PC-9 (cell line): ENCODE measurements around the gene ASB3. TPM values are rescaled to one million over a fixed set of nuclear protein-coding genes. Genes with fewer than 3 reads are reported as not detected.

Source experiments
- BruUV-seq: library from RNA; stranded (reverse); fragments of 400-500 nt; replicated peaks from 2 replicates; lab custom pipeline; 2021; lab: Mats Ljungman, UMichigan
- CTCF ChIA-PET: fragments of 300-600 bp; sonication (Branson Sonifier 250); formaldehyde crosslinking; loops from one replicate; lab custom pipeline; 2022; ENCODE audit warnings: antibody characterized with exemption; lab: Charles Lee
- POLR2A ChIA-PET: fragments of 300-600 bp; sonication (Branson Sonifier 250); formaldehyde crosslinking; loops from one replicate; lab custom pipeline; 2022; ENCODE audit warnings: antibody characterized with exemption; ENCODE audit not compliant: unreplicated experiment; lab: Charles Lee
- DNase-seq, 2 experiments: peaks; one replicate each; pipeline versions ENCODE4 v3.0.0 to v3.0.0-alpha.2; 2015 to 2022; ENCODE audit warnings: mixed read lengths in 1 of 2
- H2AFZ ChIP-seq: fragments of 200-600 bp; sonication (generic); 2 replicates; pipeline ENCODE4 v1.8.1; 2017; ENCODE audit warnings: antibody characterized with exemption
- H3F3A ChIP-seq: fragments of 200-600 bp; sonication (generic); 2 replicates; pipeline ENCODE4 v1.8.1; 2017; ENCODE audit warnings: antibody characterized with exemption, mild to moderate bottlenecking, low read depth; ENCODE audit not compliant: insufficient read depth
- H3K27ac ChIP-seq: fragments of 200-600 bp; sonication (generic); 2 replicates; pipeline ENCODE4 v1.6.1; 2016; ENCODE audit warnings: mixed run types
- H3K27me3 ChIP-seq: fragments of 200-600 bp; sonication (generic); 2 replicates; pipeline ENCODE4 v1.6.1; 2016; ENCODE audit warnings: low read depth, mixed run types; ENCODE audit not compliant: insufficient read depth
- H3K36me3 ChIP-seq: fragments of 200-600 bp; sonication (generic); 2 replicates; pipeline ENCODE4 v1.6.1; 2016; ENCODE audit warnings: low read depth, mixed run types
- H3K4me1 ChIP-seq: fragments of 200-600 bp; sonication (generic); replicated peaks from 2 replicates; pipeline ENCODE4 v1.6.1; 2016; ENCODE audit warnings: mixed run types; ENCODE audit not compliant: insufficient read depth
- H3K4me2 ChIP-seq: fragments of 200-600 bp; sonication (generic); 2 replicates; pipeline ENCODE4 v1.6.1; 2017; ENCODE audit warnings: mixed run types
- H3K4me3 ChIP-seq: fragments of 200-600 bp; sonication (generic); 2 replicates; pipeline ENCODE4 v1.6.1; 2016; ENCODE audit warnings: mixed run types
- H3K79me2 ChIP-seq: fragments of 200-600 bp; sonication (generic); 2 replicates; pipeline ENCODE4 v1.6.1; 2017; ENCODE audit warnings: low read depth, mixed run types
- H3K9me2 ChIP-seq: fragments of 200-600 bp; sonication (generic); 2 replicates; pipeline ENCODE4 v1.8.1; 2017; ENCODE audit warnings: mild to moderate bottlenecking; ENCODE audit not compliant: insufficient read depth
- H3K9me3 ChIP-seq: fragments of 200-600 bp; sonication (generic); 2 replicates; pipeline ENCODE4 v1.8.1; 2016; ENCODE audit warnings: low read depth; ENCODE audit not compliant: insufficient read depth
- H4K20me1 ChIP-seq: fragments of 200-600 bp; sonication (generic); 2 replicates; pipeline ENCODE4 v1.8.1; 2017; ENCODE audit not compliant: insufficient read depth
- EZH2 ChIP-seq: fragments of 200-600 bp; sonication (generic); IDR thresholded peaks from 2 replicates; pipeline ENCODE4 v1.8.0; 2017; ENCODE audit warnings: antibody characterized with exemption, low read depth
- intact Hi-C: fragments of 100-400 bp; cut with micrococcal nuclease; formaldehyde crosslinking; loops from one replicate; pipeline ENCODE4 v1.10.0; 2022; ENCODE audit not compliant: unreplicated experiment
- total RNA-seq: library from RNA; stranded (reverse); gene quantifications from 2 replicates; pipeline ENCODE4 v1.2.3, GENCODE V29; 2021
- TF ChIP-seq, protein P1 (sequence below): fragments of 200-600 bp; sonication (generic); conservative IDR thresholded peaks from 2 replicates; pipeline ENCODE4 v1.6.1; 2017; ENCODE audit warnings: mixed run types, antibody characterized with exemption, mild to moderate bottlenecking, moderate library complexity

Gene ASB3
- total RNA-seq, 1 experiment from 2014 or later: 27.7 TPM

DNA sequence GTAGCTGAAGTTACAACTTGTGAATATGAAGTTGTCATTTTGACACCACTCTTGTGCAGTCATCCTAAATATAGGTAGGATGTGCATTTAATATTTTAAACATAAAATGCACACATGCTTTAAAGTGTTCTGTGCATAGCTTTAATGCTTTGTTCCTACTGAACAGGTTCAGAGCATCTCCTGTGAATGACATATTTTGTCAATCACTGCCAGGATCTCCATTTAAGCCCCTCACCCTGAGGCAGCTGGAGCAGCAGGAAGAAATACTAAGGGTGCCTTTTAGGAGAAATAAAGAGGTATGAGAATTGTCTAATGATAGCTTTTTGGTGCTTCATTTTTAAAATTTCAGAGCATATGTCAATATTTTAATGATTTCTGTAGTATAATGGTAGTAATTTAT is 14.8 kb upstream of the ASB3 start:
- CTCF ChIA-PET: no interaction called here
- Histone ChIP-seq H2AFZ (no peak overlapping the region), H3K4me1 (no peaks in the 10 kb centered on the region), H4K20me1 (0 out of 2 replicates have a peak, but pooled peaks cover 5% of the 10 kb centered on the region), H3K9me3 (no peaks in the 10 kb centered on the region), H3F3A (no peaks in the 10 kb centered on the region), H3K27ac (no peak overlapping the region), H3K9me2 (no peaks in the 10 kb centered on the region), H3K4me3 (no peak overlapping the region), H3K4me2 (no peak overlapping the region), H3K36me3 (peaks cover 59% of the 10 kb centered on the region), H3K27me3 (no peaks in the 10 kb centered on the region), H3K79me2 (no peaks in the 10 kb centered on the region)
- BruUV-seq: no TSS peak
- POLR2A ChIA-PET: no interaction called here
- intact Hi-C loops: no loop called here
- TF ChIP-seq, protein P1, sequence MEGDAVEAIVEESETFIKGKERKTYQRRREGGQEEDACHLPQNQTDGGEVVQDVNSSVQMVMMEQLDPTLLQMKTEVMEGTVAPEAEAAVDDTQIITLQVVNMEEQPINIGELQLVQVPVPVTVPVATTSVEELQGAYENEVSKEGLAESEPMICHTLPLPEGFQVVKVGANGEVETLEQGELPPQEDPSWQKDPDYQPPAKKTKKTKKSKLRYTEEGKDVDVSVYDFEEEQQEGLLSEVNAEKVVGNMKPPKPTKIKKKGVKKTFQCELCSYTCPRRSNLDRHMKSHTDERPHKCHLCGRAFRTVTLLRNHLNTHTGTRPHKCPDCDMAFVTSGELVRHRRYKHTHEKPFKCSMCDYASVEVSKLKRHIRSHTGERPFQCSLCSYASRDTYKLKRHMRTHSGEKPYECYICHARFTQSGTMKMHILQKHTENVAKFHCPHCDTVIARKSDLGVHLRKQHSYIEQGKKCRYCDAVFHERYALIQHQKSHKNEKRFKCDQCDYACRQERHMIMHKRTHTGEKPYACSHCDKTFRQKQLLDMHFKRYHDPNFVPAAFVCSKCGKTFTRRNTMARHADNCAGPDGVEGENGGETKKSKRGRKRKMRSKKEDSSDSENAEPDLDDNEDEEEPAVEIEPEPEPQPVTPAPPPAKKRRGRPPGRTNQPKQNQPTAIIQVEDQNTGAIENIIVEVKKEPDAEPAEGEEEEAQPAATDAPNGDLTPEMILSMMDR: no peak
- no peak for TF ChIP-seq EZH2
- no peak for DNase-seq

DNA sequence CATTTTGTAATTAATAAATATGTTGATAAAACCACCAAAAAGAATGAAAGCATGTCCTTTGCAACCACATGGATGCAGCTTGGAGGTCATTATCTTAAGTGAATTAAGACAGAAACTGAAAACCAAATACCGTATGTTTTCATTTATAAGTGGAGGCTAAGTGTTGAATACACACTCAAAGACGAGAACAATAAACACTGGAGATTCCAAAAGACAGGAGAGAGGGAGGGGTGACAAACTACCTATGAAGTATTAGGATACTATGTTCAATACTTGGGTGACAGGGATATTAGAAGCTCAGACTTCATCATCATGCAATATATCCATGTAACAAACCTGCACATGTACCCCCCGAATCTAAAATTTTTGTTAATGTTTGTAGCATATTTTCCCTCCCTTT is 7.1 kb upstream of the ASB3 start:
- TF ChIP-seq EZH2: no peak
- TF ChIP-seq, protein P1: no peak
- ChIA-PET POLR2A (no interaction called here), CTCF (no interaction called here)
- H3K4me3 ChIP-seq: no peak overlapping the region
- peaks cover 2% of the 10 kb centered on the region for H3K4me1 ChIP-seq
- peaks cover 48% of the 10 kb centered on the region for H3K79me2 ChIP-seq
- DNase-seq: no peak
- peaks cover 9% of the 10 kb centered on the region for H4K20me1 ChIP-seq
- no peak overlapping the region for H3K4me2 ChIP-seq
- H2AFZ ChIP-seq: no peak overlapping the region
- H3K9me2 ChIP-seq: no peaks in the 10 kb centered on the region
- H3K27ac ChIP-seq: no peak overlapping the region
- H3K9me3 ChIP-seq: no peaks in the 10 kb centered on the region
- peaks cover 30% of the 10 kb centered on the region for H3K36me3 ChIP-seq
- no peaks in the 10 kb centered on the region for H3K27me3 ChIP-seq
- no TSS peak for BruUV-seq
- intact Hi-C loops: no loop called here
- H3F3A ChIP-seq: peaks cover 11% of the 10 kb centered on the region; the same call in 1 of the 2 replicates

DNA sequence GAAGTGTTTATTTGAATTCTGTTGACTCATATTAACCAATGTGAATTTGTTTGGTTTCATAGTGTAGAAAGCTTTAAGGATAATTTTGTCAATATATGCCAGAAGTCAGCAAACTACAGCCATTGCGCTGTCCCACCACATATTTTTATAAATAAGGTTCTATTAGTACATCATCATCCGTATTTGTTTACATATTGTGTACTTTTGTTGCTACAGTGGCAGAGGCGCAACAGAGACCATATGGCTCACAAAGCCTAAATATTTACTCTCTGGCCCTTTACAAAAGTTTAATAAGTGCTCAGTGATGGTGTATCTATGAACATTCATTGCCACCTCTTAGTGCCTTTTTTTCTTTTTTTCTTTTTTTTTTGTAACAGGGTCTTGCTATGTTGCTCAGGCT is 6.5 kb upstream of the ASB3 start:
- peaks cover 11% of the 10 kb centered on the region; the same call in 1 of the 2 replicates for H3F3A ChIP-seq
- no peak overlapping the region for H3K27ac ChIP-seq
- no peaks in the 10 kb centered on the region for H3K9me3 ChIP-seq
- no peak overlapping the region for H3K4me3 ChIP-seq
- BruUV-seq: no TSS peak
- H2AFZ ChIP-seq: no peak overlapping the region
- peaks cover 13% of the 10 kb centered on the region for H4K20me1 ChIP-seq
- no peaks in the 10 kb centered on the region for H3K27me3 ChIP-seq
- intact Hi-C loops: no loop called here
- no peaks in the 10 kb centered on the region for H3K9me2 ChIP-seq
- peaks cover 54% of the 10 kb centered on the region for H3K79me2 ChIP-seq
- H3K4me1 ChIP-seq: peaks cover 7% of the 10 kb centered on the region
- TF ChIP-seq EZH2: no peak
- TF ChIP-seq, protein P1: no peak
- no peak for DNase-seq
- H3K4me2 ChIP-seq: no peak overlapping the region
- ChIA-PET CTCF (no interaction called here), POLR2A (no interaction called here)
- H3K36me3 ChIP-seq: peaks cover 26% of the 10 kb centered on the region
